Erythroblast (primary cell): ENCODE results near the gene EXOC7.

Experiments used
- GATA1 ChIP-seq: IDR thresholded peaks from 2 replicates; pipeline ENCODE4 v1.6.1; 2011; ENCODE audit warnings: low read depth, mild to moderate bottlenecking, control low read depth, low read length, moderate library complexity
- POLR2A ChIP-seq: IDR thresholded peaks from 2 replicates; pipeline ENCODE4 v1.6.1; 2011; ENCODE audit warnings: mild to moderate bottlenecking, low read length

- TF ChIP-seq POLR2A = no peak
- TF ChIP-seq GATA1 = no peak
These were observed 37.8 kb downstream of the EXOC7 start for GRCh38 chr17:76065775-76066174.
